Progenitor cell of endocrine pancreas (in vitro differentiated cells): ENCODE data around the gene KSR1. TPM values are rescaled to one million over a fixed set of nuclear protein-coding genes. Genes with fewer than 3 reads are reported as not detected.

ENCODE experiments used
- DNase-seq: peaks from one replicate; pipeline ENCODE4 v3.0.0; 2021; ENCODE audit warnings: low spot score; ENCODE audit not compliant: unreplicated experiment
- H3K27ac Mint-ChIP-seq: 2 replicates; pipeline ENCODE4 v1.8.0; 2021; ENCODE audit warnings: mild to moderate bottlenecking, moderate library complexity, mixed read lengths
- H3K27me3 Mint-ChIP-seq: 2 replicates; pipeline ENCODE4 v1.8.0; 2021; ENCODE audit warnings: mixed read lengths
- H3K36me3 Mint-ChIP-seq: 2 replicates; pipeline ENCODE4 v1.8.0; 2022; ENCODE audit warnings: mixed read lengths; ENCODE audit not compliant: insufficient read depth
- H3K4me1 Mint-ChIP-seq: 2 replicates; pipeline ENCODE4 v1.8.0; 2021; ENCODE audit warnings: low read depth, mixed read lengths
- H3K4me3 Mint-ChIP-seq: 2 replicates; pipeline ENCODE4 v1.8.0; 2021; ENCODE audit warnings: low read depth, mild to moderate bottlenecking, moderate library complexity, mixed read lengths
- H3K9me3 Mint-ChIP-seq: 2 replicates; pipeline ENCODE4 v1.8.0; 2021; ENCODE audit warnings: low read depth, mixed read lengths
- total RNA-seq: library from RNA; stranded (reverse); gene quantifications from 2 replicates; pipeline ENCODE4 v1.2.1, GENCODE V29; 2021
- TF ChIP-seq, protein P1 (sequence below): fragments of 200-600 bp; sonication (generic); IDR thresholded peaks from one replicate; pipeline ENCODE4 v1.5.0; 2021; ENCODE audit warnings: antibody characterized with exemption, mild to moderate bottlenecking; ENCODE audit not compliant: unreplicated experiment

KSR1 gene
- total RNA-seq, 1 donor from 2014 or later, result 70.1 TPM

DNA sequence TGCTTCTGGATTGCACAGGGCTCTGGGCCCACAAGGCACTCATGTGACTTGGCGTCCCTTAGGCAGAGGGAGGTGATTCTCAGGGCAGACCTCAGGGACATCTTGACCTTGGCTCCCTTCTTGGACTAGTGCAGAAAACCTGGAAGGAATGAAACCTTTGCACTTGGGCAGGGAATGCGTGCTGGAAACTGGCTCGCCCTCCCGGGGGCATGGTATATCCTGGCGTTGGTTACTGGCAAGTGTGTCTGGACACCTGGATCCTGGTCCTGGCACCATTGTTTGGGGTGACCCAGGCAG lies 111.3 kb downstream of the KSR1 start:
- no peak overlapping the region for H3K4me3 Mint-ChIP-seq
- H3K27ac Mint-ChIP-seq, result no peak overlapping the region
- no peaks in the 10 kb centered on the region for H3K9me3 Mint-ChIP-seq
- H3K27me3 Mint-ChIP-seq, result no peaks in the 10 kb centered on the region
- TF ChIP-seq, protein P1, sequence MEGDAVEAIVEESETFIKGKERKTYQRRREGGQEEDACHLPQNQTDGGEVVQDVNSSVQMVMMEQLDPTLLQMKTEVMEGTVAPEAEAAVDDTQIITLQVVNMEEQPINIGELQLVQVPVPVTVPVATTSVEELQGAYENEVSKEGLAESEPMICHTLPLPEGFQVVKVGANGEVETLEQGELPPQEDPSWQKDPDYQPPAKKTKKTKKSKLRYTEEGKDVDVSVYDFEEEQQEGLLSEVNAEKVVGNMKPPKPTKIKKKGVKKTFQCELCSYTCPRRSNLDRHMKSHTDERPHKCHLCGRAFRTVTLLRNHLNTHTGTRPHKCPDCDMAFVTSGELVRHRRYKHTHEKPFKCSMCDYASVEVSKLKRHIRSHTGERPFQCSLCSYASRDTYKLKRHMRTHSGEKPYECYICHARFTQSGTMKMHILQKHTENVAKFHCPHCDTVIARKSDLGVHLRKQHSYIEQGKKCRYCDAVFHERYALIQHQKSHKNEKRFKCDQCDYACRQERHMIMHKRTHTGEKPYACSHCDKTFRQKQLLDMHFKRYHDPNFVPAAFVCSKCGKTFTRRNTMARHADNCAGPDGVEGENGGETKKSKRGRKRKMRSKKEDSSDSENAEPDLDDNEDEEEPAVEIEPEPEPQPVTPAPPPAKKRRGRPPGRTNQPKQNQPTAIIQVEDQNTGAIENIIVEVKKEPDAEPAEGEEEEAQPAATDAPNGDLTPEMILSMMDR, result no peak
- H3K36me3 Mint-ChIP-seq, result no peaks in the 10 kb centered on the region
- DNase-seq, result no peak
- H3K4me1 Mint-ChIP-seq, result peaks cover 8% of the 10 kb centered on the region

DNA sequence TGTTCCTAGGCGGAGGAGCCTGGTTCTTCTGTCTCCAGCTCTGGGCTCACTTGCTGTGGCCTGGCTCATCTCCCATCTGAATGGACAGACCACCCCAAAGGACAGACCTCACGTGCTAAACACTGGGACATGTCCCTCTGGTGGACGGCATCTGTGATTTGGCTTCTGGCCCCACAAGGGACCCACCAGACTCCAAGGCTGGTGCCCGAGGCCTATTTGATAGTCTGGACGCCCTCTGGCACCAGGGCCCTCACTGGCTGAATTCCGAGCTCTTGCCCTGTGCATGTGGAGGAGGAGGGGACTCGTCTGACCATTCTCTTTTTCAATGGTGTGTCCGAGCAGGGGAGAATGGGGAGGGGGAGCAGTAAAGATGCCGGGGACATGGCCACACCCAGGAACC lies 112.0 kb downstream of the KSR1 start:
- TF ChIP-seq, protein P1, result no peak
- Mint-ChIP-seq H3K27ac (peak overlapping the region; percentile 42), H3K4me3 (no peak overlapping the region), H3K36me3 (no peaks in the 10 kb centered on the region), H3K9me3 (no peaks in the 10 kb centered on the region), H3K4me1 (peaks cover 8% of the 10 kb centered on the region), H3K27me3 (no peaks in the 10 kb centered on the region)
- DNase-seq, result no peak

DNA sequence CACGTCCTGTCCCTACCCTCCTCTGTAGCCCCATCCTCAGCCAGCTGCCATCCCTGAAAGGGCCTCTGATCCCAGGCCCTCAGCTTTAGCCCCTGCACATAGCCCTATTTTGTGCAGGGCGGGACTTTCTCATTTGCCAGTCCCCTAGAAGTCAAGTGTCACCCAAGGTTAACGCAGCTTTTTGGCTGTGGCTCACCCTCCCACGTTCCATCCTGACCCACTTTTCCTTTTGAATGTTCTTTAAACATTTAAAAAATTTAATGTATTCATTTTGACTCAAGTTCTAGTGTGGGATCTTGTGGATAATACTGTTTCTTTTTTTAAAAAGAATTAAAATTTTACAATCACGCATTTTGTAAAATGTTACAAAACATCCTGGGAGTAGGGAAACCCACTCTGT lies 112.6 kb downstream of the KSR1 start:
- DNase-seq, result no peak
- Mint-ChIP-seq H3K4me1 (peaks cover 10% of the 10 kb centered on the region), H3K9me3 (no peaks in the 10 kb centered on the region), H3K4me3 (no peak overlapping the region), H3K27ac (peak overlapping the region; percentile 76), H3K27me3 (no peaks in the 10 kb centered on the region), H3K36me3 (no peaks in the 10 kb centered on the region)
- TF ChIP-seq, protein P1, result no peak

DNA sequence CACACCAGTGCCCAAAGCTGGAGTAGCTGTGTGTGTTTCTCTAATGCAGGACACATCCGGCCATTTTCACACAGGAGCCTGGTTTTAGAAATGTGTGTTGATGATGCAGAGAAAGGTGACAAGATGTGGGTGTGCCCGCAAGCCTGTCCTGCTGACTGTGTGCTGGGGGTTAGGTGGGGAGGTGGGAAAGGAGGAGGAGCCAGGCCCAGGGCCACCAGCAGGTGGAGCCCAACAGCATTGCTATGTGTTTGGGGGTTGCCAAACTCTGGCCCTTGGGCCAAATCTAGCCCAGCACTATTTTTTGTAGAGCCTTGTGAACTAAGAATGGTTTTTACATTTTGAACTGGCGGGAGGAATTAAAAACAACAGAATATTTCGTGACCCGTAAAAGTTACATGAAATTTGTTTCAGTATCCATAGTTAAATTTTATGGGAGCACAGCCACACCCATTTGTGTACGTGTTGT lies 113.0 kb downstream of the KSR1 start:
- H3K36me3 Mint-ChIP-seq, result no peaks in the 10 kb centered on the region
- no peak overlapping the region for H3K4me3 Mint-ChIP-seq
- H3K27ac Mint-ChIP-seq, result no peak overlapping the region
- TF ChIP-seq, protein P1, result peak; percentile 56
- no peak for DNase-seq
- H3K9me3 Mint-ChIP-seq, result no peaks in the 10 kb centered on the region
- peaks cover 11% of the 10 kb centered on the region for H3K4me1 Mint-ChIP-seq
- no peaks in the 10 kb centered on the region for H3K27me3 Mint-ChIP-seq

DNA sequence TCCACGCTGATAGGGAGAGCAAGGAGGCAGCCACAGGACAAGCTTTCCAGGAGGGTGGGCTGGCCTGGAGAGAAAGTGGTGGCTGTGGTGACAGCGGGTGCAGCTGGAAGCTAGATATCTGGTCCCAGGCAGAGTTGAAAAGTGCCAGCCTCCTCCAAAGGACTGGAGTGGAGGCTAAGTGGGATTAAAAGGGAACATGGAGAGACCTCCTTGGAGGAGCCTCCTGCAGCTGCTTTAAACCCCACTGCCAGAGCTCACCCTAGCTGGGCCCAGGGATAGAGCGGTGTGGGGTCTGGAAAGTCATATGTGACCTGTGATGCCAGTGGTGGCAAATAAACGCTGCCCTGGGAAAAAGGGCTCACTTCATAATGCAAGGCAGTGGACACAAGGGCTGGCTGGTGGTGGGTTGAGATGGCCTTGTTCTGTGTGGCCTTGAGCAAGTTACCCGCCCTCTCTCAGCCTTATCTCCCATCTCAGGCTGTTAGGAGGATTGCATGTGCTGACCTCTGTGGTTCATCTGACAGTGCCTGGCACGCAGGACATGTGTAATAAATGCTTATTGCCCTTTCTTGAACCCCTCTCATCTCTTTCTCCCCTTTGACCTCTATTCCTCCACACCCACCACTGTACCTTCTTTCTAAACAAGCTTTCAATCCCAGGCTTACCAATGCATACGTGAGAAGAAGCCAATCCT lies 113.8 kb downstream of the KSR1 start:
- Mint-ChIP-seq H3K27me3 (no peaks in the 10 kb centered on the region), H3K4me3 (no peak overlapping the region), H3K27ac (no peak overlapping the region), H3K4me1 (peaks cover 11% of the 10 kb centered on the region), H3K9me3 (no peaks in the 10 kb centered on the region), H3K36me3 (no peaks in the 10 kb centered on the region)
- DNase-seq, result no peak
- TF ChIP-seq, protein P1, result no peak
